Suprapubic skin (tissue), 3 donors: ENCODE data around the gene NFE2L2.

ENCODE experiments used
- POLR2A ChIP-seq, 2 donors: fragments of 450-650 bp; IDR thresholded peaks; one replicate each; pipeline ENCODE4 v1.6.1; 2017; ENCODE audit warnings: antibody characterized with exemption in 2 of 2, mild to moderate bottlenecking in 2 of 2, moderate library complexity in 2 of 2
- TF ChIP-seq, protein P1 (sequence below), 2 donors: fragments of 200-600 bp in 1 of 2; fragments of 450-650 bp in 1 of 2; sonication (generic) in 1 of 2; IDR thresholded peaks; one replicate each; pipeline ENCODE4 v1.5.1; 2016 to 2019; ENCODE audit warnings: antibody characterized with exemption in 2 of 2, mild to moderate bottlenecking in 1 of 2, moderate library complexity in 1 of 2

GRCh38 chr2:177313162-177313781, 48.7 kb upstream of the NFE2L2 start:
- TF ChIP-seq POLR2A (IDR thresholded peaks at IDR 0.05), result no peak
- TF ChIP-seq, protein P1, sequence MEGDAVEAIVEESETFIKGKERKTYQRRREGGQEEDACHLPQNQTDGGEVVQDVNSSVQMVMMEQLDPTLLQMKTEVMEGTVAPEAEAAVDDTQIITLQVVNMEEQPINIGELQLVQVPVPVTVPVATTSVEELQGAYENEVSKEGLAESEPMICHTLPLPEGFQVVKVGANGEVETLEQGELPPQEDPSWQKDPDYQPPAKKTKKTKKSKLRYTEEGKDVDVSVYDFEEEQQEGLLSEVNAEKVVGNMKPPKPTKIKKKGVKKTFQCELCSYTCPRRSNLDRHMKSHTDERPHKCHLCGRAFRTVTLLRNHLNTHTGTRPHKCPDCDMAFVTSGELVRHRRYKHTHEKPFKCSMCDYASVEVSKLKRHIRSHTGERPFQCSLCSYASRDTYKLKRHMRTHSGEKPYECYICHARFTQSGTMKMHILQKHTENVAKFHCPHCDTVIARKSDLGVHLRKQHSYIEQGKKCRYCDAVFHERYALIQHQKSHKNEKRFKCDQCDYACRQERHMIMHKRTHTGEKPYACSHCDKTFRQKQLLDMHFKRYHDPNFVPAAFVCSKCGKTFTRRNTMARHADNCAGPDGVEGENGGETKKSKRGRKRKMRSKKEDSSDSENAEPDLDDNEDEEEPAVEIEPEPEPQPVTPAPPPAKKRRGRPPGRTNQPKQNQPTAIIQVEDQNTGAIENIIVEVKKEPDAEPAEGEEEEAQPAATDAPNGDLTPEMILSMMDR (IDR thresholded peaks at IDR 0.05), result no peak
